GM10266 (cell line): ENCODE measurements around the gene NCOA3.

Experiments
- DNase-seq: peaks from one replicate; pipeline ENCODE4 v3.0.0; 2012; ENCODE audit errors: extremely low spot score
- TF ChIP-seq, protein P1 (sequence below): IDR thresholded peaks from 2 replicates; pipeline ENCODE4 v1.5.1; 2012; ENCODE audit warnings: mild to moderate bottlenecking, low read depth; ENCODE audit not compliant: control insufficient read depth, insufficient read depth; ENCODE audit errors: missing control alignments

The NCOA3 gene

DNA sequence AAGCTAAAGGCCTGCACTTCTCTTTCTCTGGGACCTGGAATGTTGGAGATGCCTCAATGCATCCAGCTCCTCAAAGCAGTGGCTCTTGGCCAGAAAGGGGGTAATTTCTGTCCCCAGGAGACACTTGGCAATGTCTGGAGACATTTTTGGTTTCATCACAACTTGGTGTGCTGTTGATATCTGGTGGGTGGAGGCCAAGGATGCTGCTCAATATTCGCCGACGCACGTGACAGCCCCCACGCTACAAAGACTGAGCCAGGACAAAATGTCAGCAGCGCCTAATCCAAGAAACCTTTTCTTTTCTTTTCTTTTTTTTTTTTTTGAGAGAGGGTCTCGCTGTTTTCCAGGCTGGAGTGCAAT is 203.8 kb downstream of the NCOA3 start:
- TF ChIP-seq, protein P1, sequence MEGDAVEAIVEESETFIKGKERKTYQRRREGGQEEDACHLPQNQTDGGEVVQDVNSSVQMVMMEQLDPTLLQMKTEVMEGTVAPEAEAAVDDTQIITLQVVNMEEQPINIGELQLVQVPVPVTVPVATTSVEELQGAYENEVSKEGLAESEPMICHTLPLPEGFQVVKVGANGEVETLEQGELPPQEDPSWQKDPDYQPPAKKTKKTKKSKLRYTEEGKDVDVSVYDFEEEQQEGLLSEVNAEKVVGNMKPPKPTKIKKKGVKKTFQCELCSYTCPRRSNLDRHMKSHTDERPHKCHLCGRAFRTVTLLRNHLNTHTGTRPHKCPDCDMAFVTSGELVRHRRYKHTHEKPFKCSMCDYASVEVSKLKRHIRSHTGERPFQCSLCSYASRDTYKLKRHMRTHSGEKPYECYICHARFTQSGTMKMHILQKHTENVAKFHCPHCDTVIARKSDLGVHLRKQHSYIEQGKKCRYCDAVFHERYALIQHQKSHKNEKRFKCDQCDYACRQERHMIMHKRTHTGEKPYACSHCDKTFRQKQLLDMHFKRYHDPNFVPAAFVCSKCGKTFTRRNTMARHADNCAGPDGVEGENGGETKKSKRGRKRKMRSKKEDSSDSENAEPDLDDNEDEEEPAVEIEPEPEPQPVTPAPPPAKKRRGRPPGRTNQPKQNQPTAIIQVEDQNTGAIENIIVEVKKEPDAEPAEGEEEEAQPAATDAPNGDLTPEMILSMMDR = no peak
- no peak for DNase-seq

DNA sequence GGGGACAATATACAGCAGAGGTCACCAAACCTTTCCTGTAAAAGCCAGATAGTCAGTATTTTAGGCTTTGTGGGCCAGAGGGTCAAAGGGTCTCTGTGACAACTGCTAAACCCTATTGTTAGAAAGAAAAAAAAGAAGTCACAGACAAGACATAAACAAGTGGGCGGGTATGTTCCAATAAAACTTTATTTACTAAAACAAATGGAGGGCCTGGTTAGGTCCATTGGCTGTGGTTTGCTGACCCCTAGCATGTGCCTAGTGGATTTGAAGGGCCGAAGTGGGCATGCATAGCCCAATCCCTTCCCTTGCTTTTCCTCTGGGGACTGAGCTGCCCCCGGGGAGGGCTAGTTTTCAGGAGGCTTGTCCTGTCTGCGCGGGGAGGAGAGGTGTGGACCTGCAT is 204.7 kb downstream of the NCOA3 start:
- TF ChIP-seq, protein P1 = no peak
- DNase-seq = no peak
